ENCODE data around the gene USP48. TPM values are rescaled to one million over a fixed set of nuclear protein-coding genes. Genes with fewer than 3 reads are reported as not detected.

The USP48 gene
- polyA plus RNA-seq, 2 of the 4 experiments (the other 2 are of a cell fraction), result 22.8 to 27.4 TPM

DNA sequence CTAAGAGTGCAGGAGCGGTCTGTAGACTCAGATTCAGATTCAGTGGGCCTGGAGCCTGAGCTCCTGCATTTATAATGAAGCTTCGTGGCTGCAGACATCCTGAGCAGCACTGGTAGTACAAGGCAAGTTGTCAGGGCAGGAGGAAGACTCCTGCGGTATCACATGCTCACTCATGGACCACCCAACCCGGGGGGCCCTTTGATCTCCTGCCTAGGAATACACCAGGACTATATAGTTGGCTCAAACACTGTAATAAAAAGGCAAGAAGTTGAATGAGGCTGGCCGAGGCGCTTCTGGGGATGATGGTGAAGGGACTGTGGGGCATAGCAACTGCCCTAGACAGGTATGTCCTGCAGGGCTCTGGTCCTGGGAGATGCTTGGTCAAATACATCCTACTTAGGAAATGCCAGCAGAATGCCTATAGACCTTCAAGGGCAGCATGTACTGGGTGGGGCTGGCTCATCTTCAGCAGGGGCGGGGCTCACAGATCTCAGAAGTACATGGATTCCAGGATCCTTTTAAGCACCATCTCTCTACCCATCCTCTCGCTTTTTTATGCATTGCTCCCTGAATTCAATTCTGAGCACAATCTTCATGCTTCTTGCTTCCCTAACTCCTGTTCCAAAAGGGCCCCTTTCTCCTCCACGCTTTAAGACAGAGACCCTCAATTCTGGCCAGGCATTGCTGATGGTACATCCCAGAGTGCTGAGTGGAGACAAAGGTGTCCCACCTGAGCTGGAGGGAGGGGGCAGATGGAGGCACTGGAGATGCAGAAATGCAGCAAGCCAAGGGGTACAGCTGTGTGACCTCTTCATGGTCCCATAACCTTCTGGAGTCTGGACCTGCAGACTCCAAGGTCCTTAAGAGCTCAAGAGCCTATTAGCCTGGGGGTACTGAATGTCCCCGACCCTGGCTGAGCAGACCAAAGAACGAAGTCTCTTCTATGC lies 111.7 kb downstream of the USP48 start (continued):
- TF ChIP-seq CEBPB (IDR thresholded peaks at IDR 0.05) (no peak), NPAS2 (CRISPR knock-in tag; IDR thresholded peaks at IDR 0.05; ENCODE audit: borderline replicate concordance) (no peak), HOXA7 (CRISPR knock-in tag; IDR thresholded peaks at IDR 0.05) (no peak)

DNA sequence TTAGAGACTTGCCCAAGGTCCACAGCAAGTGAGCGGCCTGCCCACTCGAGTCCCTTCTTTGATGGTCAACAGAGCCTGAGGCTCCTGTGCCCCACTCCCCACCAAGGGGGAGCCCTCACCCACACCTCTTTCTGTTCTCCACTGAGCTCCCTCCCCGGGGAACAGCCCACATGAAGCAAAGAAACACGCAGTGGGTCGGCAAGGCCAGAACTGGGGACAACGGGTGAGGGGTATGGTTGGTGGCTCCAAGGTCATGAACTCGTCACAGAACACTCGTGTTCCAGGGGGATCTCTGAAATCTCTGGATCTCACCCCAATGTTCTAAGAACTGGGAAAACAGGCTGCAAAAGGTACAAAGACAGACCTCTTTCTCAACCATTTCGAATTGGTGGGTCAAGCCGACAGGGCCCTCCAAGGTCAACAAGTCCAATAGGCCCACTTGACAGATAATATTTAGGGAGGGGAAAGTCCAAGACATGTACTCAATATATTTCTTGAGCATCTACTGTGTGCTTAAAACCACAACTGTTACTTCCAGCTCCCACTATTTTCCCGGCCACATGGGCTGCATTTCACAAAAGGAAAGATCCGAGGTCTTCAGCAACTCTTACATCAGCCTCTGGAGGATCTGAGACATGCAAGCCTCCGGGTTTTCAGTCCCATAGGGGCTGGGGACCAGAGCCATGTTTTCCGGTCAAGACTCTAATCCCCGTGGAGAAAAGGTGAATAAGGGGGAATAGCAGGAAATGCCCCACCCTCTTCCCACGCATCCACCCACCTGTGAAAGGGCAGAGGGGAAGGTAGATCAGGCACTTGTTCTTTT lies 112.7 kb downstream of the USP48 start:
- WGBS (ENCODE audit: missing lambda C conversion rate), result 83% methylated on average over 11 of the region's 16 CpGs
- DNase-seq (ENCODE audit: low read depth in 1 of 2, low spot score in 1 of 2) (no peak), FAIRE-seq (no peak), ATAC-seq (no peak)
- H3K4me2 ChIP-seq, result no peak overlapping the region
- H3K4me1 ChIP-seq, result 0 out of 3 replicates have a peak, but pooled peaks cover 3% of the 10 kb centered on the region
- no peaks in the 10 kb centered on the region for H3K9me3 ChIP-seq
- ChIA-PET CTCF (interaction anchor here (0.7 to 1.8 kb wide), 4 partner anchors 8 to 302 kb away, joined by 3 to 7 read pairs (median 3); no protein-coding TSS in a partner anchor), POLR2A (no interaction called here)
- H3K27ac ChIP-seq, result no peak overlapping the region
- no peak overlapping the region for H3K4me3 ChIP-seq
- TF ChIP-seq EHMT2 (IDR thresholded peaks at IDR 0.05; ENCODE audit: low read depth) (no peak), ZC3H11A (IDR thresholded peaks at IDR 0.05) (no peak), PBX3 (IDR thresholded peaks at IDR 0.05) (no peak), MAZ (IDR thresholded peaks at IDR 0.05; ENCODE audit: borderline replicate concordance, low read depth, low read length) (no peak), ZSCAN20 (CRISPR knock-in tag; IDR thresholded peaks at IDR 0.05) (no peak), MAX (IDR thresholded peaks at IDR 0.05) (no peak), ESRRA (IDR thresholded peaks at IDR 0.05; ENCODE audit: borderline replicate concordance, low read length) (no peak), TP53 (CRISPR knock-in tag; IDR thresholded peaks at IDR 0.05) (no peak), BHLHE40 (IDR thresholded peaks at IDR 0.05; ENCODE audit: low read depth, low read length) (no peak), POLR2A (IDR thresholded peaks at IDR 0.05; ENCODE audit: low read length) (no peak), CHD4 (IDR thresholded peaks at IDR 0.05; ENCODE audit: borderline replicate concordance) (no peak), HOXB13 (CRISPR knock-in tag; IDR thresholded peaks at IDR 0.05; ENCODE audit: low read depth) (no peak), NR3C1 (IDR thresholded peaks at IDR 0.05) (no peak), CEBPB (IDR thresholded peaks at IDR 0.05) (no peak), HMGXB4 (CRISPR knock-in tag; IDR thresholded peaks at IDR 0.05; ENCODE audit: borderline replicate concordance) (no peak), JUN (IDR thresholded peaks at IDR 0.05) (no peak), FOSL2 (IDR thresholded peaks at IDR 0.05) (no peak), FOSL2 (CRISPR knock-in tag; IDR thresholded peaks at IDR 0.05) (no peak), RARB (CRISPR knock-in tag; IDR thresholded peaks at IDR 0.05) (no peak)
- TF ChIP-seq, protein P1, sequence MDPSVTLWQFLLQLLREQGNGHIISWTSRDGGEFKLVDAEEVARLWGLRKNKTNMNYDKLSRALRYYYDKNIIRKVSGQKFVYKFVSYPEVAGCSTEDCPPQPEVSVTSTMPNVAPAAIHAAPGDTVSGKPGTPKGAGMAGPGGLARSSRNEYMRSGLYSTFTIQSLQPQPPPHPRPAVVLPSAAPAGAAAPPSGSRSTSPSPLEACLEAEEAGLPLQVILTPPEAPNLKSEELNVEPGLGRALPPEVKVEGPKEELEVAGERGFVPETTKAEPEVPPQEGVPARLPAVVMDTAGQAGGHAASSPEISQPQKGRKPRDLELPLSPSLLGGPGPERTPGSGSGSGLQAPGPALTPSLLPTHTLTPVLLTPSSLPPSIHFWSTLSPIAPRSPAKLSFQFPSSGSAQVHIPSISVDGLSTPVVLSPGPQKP (IDR thresholded peaks at IDR 0.05; ENCODE audit: low read depth, low read length), result no peak
